Melanocyte of skin (primary cell): ENCODE measurements around the gene HADHA. TPM values are rescaled to one million over a fixed set of nuclear protein-coding genes. Genes with fewer than 3 reads are reported as not detected.

Experiments
- total RNA-seq, 2 donors: library from RNA; depleted of rRNA; stranded (reverse); fragments of >200 nt; gene quantifications; 2 replicates each; pipeline ENCODE4 v1.2.3, GENCODE V29; 2012

Gene HADHA
- total RNA-seq, result 100 to 1,000 TPM; 135 TPM

DNA sequence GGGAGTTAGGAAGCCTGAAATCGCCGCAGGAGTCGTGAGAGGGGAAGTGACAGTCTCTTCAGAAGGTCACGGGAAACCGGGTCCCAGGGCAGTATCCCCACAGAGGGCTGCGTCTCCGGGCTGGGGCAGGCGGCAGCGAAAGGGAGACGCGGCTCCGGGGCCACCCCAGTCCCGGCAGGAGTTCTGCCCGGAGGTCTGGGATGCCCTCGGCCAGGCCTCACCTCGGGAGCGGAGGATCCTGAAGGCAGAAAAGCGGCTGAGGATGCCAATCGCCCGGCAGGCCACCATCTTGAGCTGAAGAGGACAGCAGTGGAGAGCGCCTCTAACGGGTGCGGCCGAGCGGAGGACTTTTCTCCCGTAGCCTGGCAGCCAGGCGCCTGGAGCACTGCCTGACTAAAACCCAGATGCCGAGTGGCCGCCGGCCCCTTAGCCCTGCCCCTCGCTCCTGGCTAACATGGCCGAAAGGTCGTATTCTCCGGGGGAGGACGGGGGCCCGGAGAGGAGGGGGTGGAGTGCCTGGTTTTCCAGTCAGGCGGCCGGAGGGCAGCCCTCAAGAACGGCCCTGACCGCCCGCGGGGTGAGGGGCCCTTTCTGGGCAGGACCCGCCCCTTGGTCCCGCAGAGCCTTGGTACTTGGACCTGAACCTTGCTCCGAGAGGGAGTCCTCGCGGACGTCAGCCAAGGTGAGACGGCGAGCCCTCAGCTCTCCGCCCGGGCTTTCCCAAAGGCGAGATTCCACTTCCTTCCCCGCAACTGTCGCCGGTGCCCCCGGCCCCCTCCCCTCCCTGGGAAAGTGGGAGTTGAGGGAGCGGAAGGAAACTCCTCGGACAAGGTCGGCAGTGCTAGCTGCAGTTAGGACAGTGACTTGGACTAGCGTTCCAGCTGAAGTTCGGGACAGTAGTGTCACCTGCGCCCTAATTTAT is at the start of gene HADHA, which contains the start of gene HADHB:
HADHA (minus strand) TSS at position 324 of the 922 bp plus-strand sequence; CDS start at position 288, 36 bp downstream.
HADHB (plus strand) TSS at position 631 of the 922 bp plus-strand sequence. CDS start 9,316 bp downstream, outside the sequence.

DNA sequence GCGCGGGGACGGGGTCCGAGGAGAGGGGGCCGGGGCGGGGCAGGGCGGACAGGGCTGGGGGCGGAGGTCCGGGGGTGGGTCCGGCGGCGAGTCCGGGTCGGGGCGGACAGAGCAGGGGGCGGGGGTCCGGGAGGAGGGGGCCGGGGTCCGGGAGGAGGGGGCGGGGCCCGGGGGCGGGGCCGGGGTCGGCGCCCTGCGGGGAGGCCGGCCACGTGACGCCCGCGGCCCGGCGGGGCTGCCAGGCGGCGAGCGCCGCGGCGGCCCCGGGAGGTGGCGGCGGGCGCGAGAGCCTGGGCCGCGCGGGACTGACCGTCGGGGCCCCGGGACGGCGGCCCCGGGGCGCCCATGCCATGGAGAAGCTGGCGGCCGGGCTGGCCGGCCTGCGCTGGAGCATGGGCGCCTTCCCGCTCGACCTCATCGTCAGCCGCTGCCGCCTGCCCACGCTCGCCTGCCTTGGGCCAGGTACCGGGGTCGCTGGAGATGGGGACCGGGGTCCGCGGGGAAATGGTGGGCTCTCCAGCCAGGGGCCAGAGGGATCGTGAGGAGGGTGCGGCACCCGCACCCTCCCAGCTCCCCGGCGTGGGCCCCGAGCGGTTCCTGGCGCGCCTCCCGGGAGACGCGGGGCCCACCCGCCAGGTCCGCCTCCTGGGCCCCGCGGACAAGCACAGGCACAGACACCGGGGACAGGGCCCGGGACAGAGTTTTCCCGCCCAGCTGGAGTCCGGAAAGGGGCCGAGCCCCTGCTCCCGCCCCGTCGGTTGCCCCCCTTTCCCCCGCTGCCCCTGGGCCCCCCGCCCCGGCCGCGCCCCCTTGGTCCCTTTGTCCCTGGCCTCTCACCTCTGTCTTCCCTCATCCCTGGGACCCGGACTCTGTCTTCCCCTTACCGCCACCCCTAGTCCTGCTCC is 71.3 kb downstream of the HADHA start, which contains the start of gene GAREM2:
GAREM2 (plus strand) TSS at position 218 of the 905 bp plus-strand sequence; CDS start at position 351, 133 bp downstream.

Other genes with a start within 250 kb of the HADHA start
- 100 to 1,000 TPM in 1 of 2 donors, 10 to 100 TPM in 1; 97.4 to 102 TPM for gene RAB10, start 210.5 kb downstream of the HADHA start, total RNA-seq
- 1 to 10 TPM in 1 of 2 donors, under 1 TPM in 1; 1.00 to 1.4 TPM for gene GAREM2, start 71.5 kb downstream of the HADHA start, total RNA-seq
- gene HADHB, start 307 bp upstream of the HADHA start, total RNA-seq, result 100 to 1,000 TPM; 116 to 127 TPM
- 10 to 100 TPM; 25.8 to 39.0 TPM for gene SELENOI, start 101.5 kb upstream of the HADHA start, total RNA-seq
- gene ADGRF3, start 102.2 kb upstream of the HADHA start, total RNA-seq, result under 1 TPM; under 0.01 to 0.33 TPM
- not detected for gene DRC1, start 157.3 kb upstream of the HADHA start, total RNA-seq
- gene OTOF, start 233.5 kb upstream of the HADHA start, total RNA-seq, result not detected